Transverse colon (tissue), 4 donors: ENCODE measurements around the gene GPR173. TPM values are rescaled to one million over a fixed set of nuclear protein-coding genes. Genes with fewer than 3 reads are reported as not detected.

Experiments
- DNase-seq: peaks from one replicate; pipeline ENCODE4 v3.0.0-alpha.2; 2019
- H3K27ac ChIP-seq, 4 donors: fragments of 200-600 bp; sonication (generic); 2 replicates each; pipeline ENCODE4 v1.5.1; 2016 to 2018; ENCODE audit warnings: inconsistent platforms in 4 of 4
- H3K27me3 ChIP-seq: fragments of 200-600 bp; sonication (generic); 2 replicates; pipeline ENCODE4 v1.5.1; 2017; ENCODE audit warnings: inconsistent platforms
- H3K36me3 ChIP-seq, 4 donors: fragments of 200-600 bp; sonication (generic); 2 replicates each; pipeline ENCODE4 v1.5.1; 2017 to 2019; ENCODE audit warnings: inconsistent platforms in 4 of 4
- H3K4me1 ChIP-seq, 4 donors: fragments of 200-600 bp; sonication (generic); 2 replicates each; pipeline ENCODE4 v1.5.1; 2017 to 2020; ENCODE audit warnings: inconsistent platforms in 4 of 4
- H3K4me3 ChIP-seq, 4 donors: fragments of 200-600 bp; sonication (generic); 1 replicate in 1 of 4; 2 replicates in 3 of 4; pipeline versions ENCODE4 v1.5.1 to v1.6.1; 2017 to 2019; ENCODE audit warnings: inconsistent platforms in 4 of 4
- H3K9me3 ChIP-seq, 2 donors: fragments of 200-600 bp; sonication (generic); 2 replicates each; pipeline ENCODE4 v1.5.1; 2017 to 2019; ENCODE audit warnings: inconsistent platforms in 2 of 2
- CTCF ChIP-seq, 5 experiments: fragments of 200-600 bp in 3 of 5; fragments of 450-650 bp in 2 of 5; sonication (generic) in 3 of 5; IDR thresholded peaks; 1 replicate in 2 of 5; 2 replicates in 3 of 5; pipeline ENCODE4 v1.5.1; 2016 to 2017; ENCODE audit warnings: antibody characterized with exemption in 5 of 5, inconsistent platforms in 3 of 5, mild to moderate bottlenecking in 2 of 5, moderate library complexity in 1 of 5
- EP300 ChIP-seq: sonication (generic); formaldehyde crosslinking; IDR thresholded peaks from one replicate; pipeline ENCODE4 v1.6.1; 2017; ENCODE audit warnings: antibody characterized with exemption, low read depth
- POLR2A ChIP-seq: fragments of 450-650 bp; IDR thresholded peaks from one replicate; pipeline ENCODE4 v1.6.1; 2016; ENCODE audit warnings: antibody characterized with exemption, mild to moderate bottlenecking, moderate library complexity
- POLR2AphosphoS5 ChIP-seq, 3 donors: sonication (generic); formaldehyde crosslinking; IDR thresholded peaks; one replicate each; pipeline ENCODE4 v1.6.1; 2016; ENCODE audit warnings: antibody characterized with exemption in 3 of 3
- WGBS, 2 donors: methylation state at CpG; one replicate each; pipeline ENCODE4 v1.1.5; 2018; ENCODE audit warnings: low coverage in 1 of 2; 5-methylcytosine and 5-hydroxymethylcytosine counted together
- in situ Hi-C, 4 donors: fragments of 200-750 bp; cut with MboI; loops; one replicate each; pipeline versions ENCODE4 v1.15.0 to v1.15.1; 2017; ENCODE audit warnings: low sequenced_read_pairs in 3 of 4, low pct_ligation_motif_present in 1 of 4, low pct_unique_long_range_greater_than_20kb in 1 of 4
- intact Hi-C: fragments of 100-400 bp; cut with DNase I; formaldehyde crosslinking; loops from one replicate; pipeline ENCODE4 v1.15.1; 2023; ENCODE audit warnings: low total_unique reads
- total RNA-seq, 4 donors: library from RNA; depleted of rRNA; stranded (reverse); fragments of >200 nt; gene quantifications; one replicate each; pipeline ENCODE4 v1.1.0, GENCODE V29; 2016

The GPR173 gene
- total RNA-seq, 4 donors from 2014 or later: 0.27 to 5.2 (median 1.1) TPM

- intact Hi-C loops: no loop called here
- no peak overlapping the region for H3K4me3 ChIP-seq
- H3K9me3 ChIP-seq: no peaks in the 10 kb centered on the region
- WGBS, 2 donors: 33 to 45% methylated on average over 1 to 4 of the region's 4 CpGs
- H3K27ac ChIP-seq: no peak overlapping the region
- no peaks in the 10 kb centered on the region for H3K4me1 ChIP-seq
- no peak for DNase-seq
- in situ Hi-C loops: no loop called here
- no peaks in the 10 kb centered on the region for H3K27me3 ChIP-seq
- H3K36me3 ChIP-seq: no peaks in the 10 kb centered on the region
- TF ChIP-seq POLR2AphosphoS5 (IDR thresholded peaks at IDR 0.05): no peak
- no peak for TF ChIP-seq EP300
- no peak for TF ChIP-seq POLR2A
- no peak for TF ChIP-seq CTCF (IDR thresholded peaks at IDR 0.05)
These were observed 17.2 kb upstream of the GPR173 start for GRCh38 chrX:53031380-53031779.

- no peak overlapping the region for H3K27ac ChIP-seq
- no peaks in the 10 kb centered on the region for H3K9me3 ChIP-seq
- no peak for TF ChIP-seq POLR2A
- no peak for TF ChIP-seq CTCF (IDR thresholded peaks at IDR 0.05)
- TF ChIP-seq POLR2AphosphoS5 (IDR thresholded peaks at IDR 0.05): no peak
- TF ChIP-seq EP300: no peak
- no peaks in the 10 kb centered on the region for H3K27me3 ChIP-seq
- WGBS, 2 donors: 63 to 80% methylated on average over 3 to 5 of the region's 5 CpGs
- no peak overlapping the region for H3K4me3 ChIP-seq
- in situ Hi-C loops (no loop called here), intact Hi-C loops (no loop called here)
- DNase-seq: no peak
- H3K36me3 ChIP-seq: no peaks in the 10 kb centered on the region
- no peaks in the 10 kb centered on the region for H3K4me1 ChIP-seq
These were observed 12.4 kb upstream of the GPR173 start for GRCh38 chrX:53036149-53036548.

- no peak overlapping the region for H3K4me3 ChIP-seq
- DNase-seq: no peak
- H3K27me3 ChIP-seq: no peaks in the 10 kb centered on the region
- no peak overlapping the region for H3K27ac ChIP-seq
- H3K9me3 ChIP-seq: no peaks in the 10 kb centered on the region
- no peaks in the 10 kb centered on the region for H3K36me3 ChIP-seq
- intact Hi-C loops: no loop called here
- in situ Hi-C loops: no loop called here
- no peaks in the 10 kb centered on the region for H3K4me1 ChIP-seq
- TF ChIP-seq POLR2AphosphoS5 (IDR thresholded peaks at IDR 0.05) (no peak), CTCF (IDR thresholded peaks at IDR 0.05) (no peak), EP300 (no peak), POLR2A (no peak)
- 72 to 83% methylated on average over 2 to 4 of the region's 4 CpGs for WGBS, 2 donors
These were observed 9.4 kb upstream of the GPR173 start for GRCh38 chrX:53039236-53039635.

GRCh38 chrX:53044995-53045394 lies 3.6 kb upstream of the GPR173 start:
- no peaks in the 10 kb centered on the region for H3K9me3 ChIP-seq
- H3K4me3 ChIP-seq: no peak overlapping the region
- DNase-seq: no peak
- no peaks in the 10 kb centered on the region for H3K36me3 ChIP-seq
- 39 to 79% methylated on average over 2 to 5 of the region's 5 CpGs for WGBS, 2 donors
- no peak overlapping the region for H3K27ac ChIP-seq
- in situ Hi-C loops (no loop called here), intact Hi-C loops (no loop called here)
- no peaks in the 10 kb centered on the region for H3K4me1 ChIP-seq
- TF ChIP-seq EP300 (no peak), CTCF (IDR thresholded peaks at IDR 0.05) (no peak), POLR2AphosphoS5 (IDR thresholded peaks at IDR 0.05) (no peak), POLR2A (no peak)
- no peaks in the 10 kb centered on the region for H3K27me3 ChIP-seq
